GM21723 (cell line): ENCODE results near the gene TBPL1.
"Not testable (repeated sequence)": the region's sequence is repeated elsewhere in the genome, so short reads cannot be mapped to it uniquely, and the experiment has no call there.

ENCODE experiments used
- ATAC-seq: cut with Tn5 transposase; IDR thresholded peaks from one replicate; pipeline ENCODE4 v1.9.1; 2021; ENCODE audit warnings: mild to moderate bottlenecking, moderate library complexity; ENCODE audit not compliant: unreplicated experiment

Gene TBPL1

DNA sequence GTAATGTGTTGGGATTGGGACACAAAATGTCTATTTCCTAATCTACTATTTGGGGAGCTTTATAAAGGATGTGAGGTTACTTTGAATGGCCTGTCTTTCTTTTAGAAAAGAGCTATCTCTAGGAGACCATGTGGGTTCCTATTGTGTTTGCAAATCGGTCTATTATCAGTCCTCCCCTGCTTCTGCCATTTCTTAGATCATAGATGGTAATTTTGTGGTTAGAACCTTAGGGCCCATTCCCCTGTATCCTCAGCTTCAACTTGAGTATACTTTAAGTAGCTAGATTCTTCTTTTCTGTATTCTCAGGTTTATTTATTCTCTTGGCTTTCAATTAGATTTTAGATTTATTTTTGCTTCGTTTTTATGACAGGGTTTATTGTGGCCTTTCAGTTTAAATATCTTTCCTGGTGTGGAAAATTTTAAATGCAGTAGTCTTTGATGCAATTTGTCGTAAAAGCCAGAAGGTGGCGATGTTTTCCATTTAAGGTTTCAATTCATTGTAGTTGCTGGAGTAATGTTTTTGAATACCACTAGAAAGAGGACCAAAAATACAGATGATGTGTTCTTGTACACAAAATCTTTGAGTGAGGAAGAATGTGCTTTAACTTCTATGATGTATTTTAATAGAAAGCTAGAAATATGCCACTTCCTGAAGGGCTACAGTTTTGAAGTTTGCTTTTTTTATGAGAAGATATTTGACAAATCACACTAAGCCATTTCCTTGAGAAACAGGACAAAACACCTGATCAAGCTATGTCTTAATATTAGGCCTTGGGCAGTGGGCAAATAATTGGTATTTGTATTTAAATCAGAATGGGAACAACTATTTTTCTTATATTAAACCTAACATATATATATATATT, 20.3 kb downstream of the TBPL1 start:
- ATAC-seq: peak; percentile 71

DNA sequence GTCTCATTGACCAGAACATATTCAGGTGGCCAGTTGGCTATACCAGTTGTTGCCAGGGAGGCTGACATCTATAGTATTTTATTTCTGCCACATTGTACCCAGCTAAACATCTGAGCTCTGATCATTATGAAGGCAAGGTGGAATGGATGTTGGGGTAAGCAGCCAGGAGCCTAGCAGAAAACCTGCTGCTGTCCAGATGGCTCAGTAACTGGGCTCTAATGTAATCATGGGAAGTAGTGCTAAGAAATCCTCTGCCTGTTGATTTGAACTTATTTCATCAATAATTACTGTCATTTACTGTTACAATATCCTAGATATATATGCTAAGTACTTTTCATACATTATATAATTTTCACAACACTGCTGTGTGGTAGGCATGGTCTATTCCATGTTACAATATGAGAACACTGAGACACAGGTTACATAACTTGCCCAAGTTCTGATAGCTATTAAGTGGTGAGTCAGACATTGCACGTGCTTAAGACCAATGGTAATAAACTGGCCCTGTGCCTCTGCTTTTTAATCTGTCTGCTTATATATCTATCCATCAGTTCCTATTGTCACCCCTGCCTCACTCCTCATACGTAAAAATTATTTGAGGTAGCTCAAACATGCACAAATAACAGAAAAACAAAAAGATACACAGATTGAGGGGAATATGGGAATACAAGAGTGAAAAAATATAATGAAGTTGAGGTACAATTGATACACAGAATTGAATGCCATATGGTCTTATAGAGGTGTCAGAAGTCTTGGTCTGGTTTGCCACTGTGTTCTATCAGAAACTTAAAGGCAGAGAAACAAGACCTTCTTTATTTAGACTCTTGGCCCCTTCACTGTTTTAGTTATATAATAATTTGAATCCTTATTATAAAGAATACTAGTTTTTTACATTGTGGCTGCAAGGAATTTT, 25.2 kb downstream of the TBPL1 start:
- ATAC-seq: peak; percentile 60

DNA sequence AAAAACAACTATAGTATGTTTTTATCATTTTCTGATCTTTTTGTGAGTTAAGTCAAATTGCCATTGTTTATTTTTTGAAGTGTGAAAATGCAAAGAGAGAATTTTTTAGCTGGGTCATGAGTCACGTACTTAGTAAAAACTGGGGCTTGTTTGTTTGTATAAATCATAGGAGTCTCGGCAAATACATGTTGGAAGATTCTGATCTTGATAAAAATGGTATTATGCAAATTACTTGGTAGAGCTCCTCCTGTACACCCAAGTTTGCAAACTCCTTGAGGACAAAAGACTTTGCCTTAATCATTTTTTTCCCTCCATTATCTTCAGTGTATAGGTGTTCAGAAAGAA, 25.8 kb downstream of the TBPL1 start:
- ATAC-seq: no peak

DNA sequence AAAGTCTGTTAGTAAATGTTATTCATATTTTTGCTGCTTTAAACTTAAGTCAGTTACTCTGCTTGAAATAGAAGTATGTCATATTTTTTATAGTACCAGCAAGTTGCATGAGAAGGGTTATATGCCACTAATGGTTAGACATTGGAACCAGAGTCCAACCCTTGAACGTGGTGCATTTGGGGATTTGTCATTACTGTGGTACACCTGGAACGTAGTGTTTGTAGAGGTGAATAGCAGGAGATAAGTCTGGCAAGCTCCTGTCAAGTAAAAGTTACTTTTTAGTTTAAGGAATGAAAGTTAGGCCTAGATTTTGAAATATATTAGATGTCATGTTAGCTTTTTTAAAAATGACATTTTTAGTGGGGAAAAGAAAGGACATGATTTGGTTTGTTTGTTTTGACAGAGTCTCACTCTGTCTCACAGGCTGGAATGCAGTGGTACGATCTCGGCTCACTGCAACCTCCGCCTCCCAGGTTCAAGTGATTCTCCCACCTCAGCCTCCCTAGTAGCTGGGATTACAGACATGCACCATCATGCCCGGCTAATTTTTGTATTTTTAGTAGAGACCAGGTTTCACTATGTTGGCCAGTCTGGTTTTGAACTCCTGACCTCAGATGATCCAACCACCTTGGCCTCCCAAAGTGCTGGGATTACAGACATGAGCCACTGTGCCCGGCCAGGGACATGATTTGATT, 26.4 kb downstream of the TBPL1 start:
- not testable (repeated sequence) for ATAC-seq

DNA sequence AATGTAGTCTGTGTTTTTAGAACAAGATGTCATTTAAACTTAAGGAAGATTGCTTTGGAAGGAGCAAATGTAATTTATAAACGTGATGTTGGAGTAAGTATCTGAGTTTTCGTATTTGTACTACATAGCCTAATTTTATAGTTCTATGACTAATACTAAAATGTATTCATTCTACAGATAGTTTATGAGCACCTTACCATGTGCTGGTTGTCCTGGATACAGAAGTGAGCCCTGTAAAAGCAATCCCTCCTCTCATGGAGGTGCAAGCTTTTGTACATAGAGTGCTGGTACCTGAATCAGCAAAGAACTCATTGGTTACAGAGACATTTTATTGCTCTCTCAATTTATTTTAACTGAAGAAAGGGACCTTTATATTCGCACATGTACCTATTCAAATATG, 27.1 kb downstream of the TBPL1 start:
- ATAC-seq: no peak

DNA sequence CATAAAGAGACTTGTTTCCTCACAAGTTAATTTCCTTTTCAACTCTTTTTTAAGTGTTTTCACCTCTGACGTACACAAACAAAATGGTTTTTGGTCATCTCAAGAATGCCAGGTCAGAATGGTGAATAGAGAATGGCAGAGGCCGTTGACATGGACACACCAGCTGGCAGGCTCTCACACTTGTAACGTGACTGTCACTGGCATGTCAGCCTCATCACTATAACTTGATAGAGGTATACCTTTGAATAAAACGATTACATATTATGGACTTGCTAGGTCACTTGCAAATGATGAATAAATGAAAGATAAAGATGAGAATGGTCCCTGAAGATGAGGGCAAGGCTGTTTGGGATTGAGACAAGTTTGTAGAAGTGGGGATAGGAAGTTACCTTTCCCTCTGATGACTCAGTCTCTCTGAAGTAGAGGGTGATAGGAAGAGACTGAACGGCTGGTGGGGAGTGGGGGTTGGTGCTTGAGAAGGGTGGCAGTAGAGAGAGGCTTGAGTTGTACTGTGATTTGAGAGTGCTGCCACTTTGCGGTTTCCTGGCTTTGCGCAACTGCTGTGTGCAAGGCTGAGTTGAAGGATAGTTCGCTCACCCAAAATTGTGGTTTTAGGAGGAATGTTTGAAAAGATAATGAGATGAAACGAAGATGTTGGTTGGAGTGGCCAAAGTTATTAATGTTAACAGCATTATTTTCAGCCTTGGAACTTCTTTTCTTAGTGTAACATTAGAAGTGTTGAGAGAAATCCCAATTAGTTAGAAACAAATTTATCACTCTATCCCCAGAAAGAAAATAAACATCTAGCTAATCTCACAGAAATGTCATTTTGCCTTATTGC, 30.3 kb downstream of the TBPL1 start:
- ATAC-seq: no peak

DNA sequence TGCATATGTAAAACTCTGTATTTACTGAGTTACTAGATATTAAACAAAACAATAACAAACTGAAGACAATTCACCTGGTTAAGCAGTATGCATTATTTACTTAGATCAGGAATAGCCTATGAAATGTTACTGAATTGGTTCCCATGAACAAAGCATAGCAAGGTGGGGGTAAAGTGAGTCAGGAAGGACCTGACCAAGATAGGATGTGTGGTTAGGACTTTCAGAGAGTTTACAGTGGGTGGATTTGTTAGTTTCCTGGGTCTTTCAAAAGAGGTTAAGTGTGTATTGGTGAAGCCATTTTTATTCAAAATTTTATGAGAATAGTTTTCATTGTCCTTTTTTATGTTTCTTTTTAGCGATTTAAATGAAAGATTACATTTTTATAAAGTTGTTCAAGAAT, 32.9 kb downstream of the TBPL1 start:
- no peak for ATAC-seq

DNA sequence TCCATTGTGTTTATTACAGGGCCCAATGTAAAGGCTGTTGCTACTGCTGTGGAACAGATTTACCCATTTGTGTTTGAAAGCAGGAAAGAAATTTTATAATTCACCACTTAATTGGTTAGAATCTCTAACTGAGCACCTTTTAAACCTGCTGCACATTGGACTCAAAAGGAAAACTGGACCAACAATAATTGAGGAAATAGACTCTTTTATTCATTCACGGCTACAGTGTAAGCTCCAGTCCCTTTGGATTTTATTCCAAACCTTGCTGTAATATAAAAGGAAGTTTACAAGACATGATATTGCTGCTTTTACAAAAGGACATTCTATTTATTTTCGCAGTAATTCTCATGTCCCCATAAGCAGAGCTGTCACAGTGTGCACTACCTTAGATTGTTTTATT, 33.9 kb downstream of the TBPL1 start:
- ATAC-seq: no peak

DNA sequence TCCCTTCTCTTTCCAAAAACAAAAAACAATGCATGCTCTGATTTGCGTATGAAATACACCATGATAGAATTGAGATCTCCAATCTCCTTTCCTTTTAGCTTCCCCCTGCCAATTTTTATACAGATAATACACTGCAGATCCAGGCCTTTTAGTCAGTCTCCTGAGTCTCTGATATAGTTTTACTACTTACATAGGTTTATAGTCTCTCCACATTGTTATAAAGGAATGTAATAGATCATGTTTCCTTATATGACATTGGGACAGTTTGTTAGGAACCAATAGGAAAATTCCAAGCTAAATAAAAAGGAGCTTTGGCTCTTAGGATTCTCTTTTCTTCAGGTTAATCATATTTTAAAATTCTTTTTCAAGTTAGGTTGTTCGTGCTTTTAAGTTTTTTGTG, 36.5 kb downstream of the TBPL1 start:
- no peak for ATAC-seq

DNA sequence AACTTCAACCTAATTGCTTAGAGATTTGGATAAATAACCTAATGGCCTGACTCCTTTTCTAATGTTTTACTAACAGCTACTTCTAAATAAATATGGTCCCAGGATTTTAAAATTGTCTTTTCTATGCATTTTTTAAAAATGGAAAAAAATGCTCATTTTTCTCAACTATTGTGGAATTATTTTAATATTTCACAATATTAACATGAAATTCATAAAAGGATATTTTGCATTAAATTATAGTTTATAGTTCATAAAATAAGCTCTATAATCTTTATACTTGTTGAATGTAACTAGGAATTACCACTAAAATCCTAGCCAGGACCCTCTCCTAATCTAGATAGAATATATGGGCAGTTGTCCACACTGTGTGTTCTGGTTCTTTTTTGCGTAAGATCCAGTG, 37.3 kb downstream of the TBPL1 start:
- no peak for ATAC-seq

DNA sequence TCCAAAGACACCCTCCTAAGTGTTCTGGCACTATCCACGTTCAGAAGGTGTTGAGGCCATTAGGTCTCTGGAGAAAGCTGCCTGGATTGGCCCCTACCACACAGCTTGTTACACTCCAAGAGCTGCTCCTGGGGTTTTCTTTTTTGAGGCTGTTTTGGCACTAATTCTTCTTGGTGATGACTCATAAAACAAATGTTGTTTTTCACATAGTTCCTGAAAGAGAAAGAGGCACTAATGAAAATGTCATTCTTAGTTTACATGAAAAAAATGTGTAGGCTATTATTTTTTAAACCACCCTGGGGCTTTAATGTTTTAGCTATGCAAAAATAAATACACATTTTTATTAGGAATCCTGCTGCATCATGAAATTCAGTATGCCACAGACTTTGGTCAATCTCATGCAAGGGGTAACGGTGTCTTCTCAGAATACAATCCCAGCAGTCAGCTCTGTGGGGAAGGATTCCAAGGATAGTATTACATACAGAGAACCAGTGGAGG, 38.1 kb downstream of the TBPL1 start:
- ATAC-seq: peak; percentile 58

DNA sequence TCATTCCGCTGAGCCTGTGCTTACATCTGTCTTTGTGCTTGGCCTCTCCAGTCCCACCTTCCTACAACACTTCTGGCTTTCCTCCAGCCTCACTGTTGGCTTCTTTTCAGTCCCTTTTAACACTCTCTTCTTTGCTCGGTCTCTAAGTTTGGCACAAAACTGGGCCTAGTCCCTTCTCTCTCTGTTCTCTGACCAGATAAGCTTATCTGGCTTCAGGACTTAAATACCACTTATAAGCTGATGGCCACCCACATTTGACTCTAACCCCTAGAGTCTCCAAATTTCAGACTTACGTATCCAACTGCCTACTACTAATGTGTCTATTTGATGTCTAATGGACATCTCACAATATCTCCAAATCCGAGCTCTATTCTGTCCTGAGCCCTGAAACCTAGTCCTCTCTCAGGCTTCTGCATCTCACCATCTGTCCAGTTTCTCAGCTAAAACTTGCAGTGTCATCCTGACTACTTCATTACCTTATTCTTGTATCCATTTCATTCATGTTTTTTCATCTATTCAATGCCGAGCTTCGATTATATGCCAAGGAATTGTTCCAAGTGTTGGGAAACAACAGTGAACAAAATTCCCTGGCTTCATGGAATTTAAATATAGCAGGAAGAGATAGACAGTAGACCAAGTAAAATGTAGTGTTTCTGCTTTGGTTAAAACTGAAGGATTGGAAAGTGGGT, 40.1 kb downstream of the TBPL1 start:
- ATAC-seq: no peak

DNA sequence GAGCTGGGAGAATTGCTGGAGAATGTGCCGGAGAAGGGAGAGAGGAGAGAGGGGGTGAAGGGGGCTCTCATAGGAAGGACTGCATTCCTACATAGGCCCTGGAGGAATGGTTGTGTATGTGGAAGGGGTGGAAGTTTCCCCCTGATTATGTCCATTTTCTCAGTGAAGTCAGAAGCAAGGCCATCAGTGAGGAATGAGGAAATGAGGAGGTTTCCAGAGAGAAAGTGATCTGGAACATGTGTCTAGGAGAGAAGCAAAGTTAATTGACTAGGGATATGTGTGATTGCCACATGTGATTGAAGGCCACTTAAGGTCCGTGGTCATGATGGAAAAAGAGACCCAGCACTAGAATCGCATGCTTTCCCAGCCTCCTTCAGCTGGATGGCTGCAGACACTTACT, 42.3 kb downstream of the TBPL1 start:
- no peak for ATAC-seq

DNA sequence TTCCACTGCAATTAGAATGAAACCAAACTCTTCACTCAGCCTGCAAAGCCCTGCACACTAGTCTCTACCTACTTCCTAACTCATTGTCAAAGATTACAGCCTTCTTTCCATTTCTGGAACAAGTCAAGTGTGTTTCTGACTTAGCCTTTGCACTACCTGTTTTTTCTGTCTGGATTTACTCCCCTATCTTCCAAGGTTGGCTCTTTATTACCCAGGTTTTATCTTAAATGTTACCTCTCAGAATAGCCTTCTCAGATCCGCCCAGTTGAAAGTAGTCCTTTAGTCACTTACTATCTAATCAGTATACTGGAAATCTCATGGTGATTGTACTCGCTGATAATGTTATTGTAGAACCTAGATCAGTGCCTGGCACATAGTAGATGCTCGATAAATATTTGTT, 42.7 kb downstream of the TBPL1 start:
- ATAC-seq: no peak

DNA sequence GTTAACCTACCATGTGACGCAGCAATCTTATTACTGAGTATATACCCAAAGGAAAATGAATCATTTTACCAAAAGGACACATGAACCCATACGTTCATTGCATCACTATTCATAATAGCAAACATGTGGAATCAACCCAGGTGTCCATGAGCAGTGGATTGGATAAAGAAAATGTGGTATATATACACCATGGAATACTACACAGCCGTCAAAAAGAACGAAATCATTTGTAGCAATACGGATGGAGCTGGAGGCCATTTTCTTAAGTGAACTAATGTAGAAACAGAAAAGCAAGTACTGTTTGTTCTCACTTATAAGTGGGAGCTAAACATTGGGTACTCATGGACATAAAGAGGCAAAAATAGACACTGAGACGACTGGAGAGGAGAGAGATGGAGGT, 44.2 kb downstream of the TBPL1 start:
- ATAC-seq: no peak

DNA sequence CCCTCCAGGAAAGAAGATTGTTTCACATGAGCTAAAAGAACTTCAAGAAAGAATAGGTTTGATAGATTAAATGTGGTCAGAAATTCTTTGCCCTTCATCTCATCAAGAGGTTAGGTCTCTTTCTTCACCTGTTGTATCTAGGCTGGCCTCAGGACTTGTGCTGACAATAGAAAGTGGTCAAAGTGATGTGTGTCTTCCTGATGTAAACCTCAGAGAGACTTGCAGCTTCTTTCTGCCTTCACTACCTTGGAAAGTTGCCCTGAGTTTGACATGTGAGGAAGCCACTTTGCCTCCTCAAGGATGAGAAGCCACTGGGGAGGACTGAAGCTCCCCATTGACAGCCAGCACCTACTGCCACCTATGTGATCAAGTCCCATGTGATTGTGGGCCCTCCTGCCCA, 46.3 kb downstream of the TBPL1 start:
- no peak for ATAC-seq

DNA sequence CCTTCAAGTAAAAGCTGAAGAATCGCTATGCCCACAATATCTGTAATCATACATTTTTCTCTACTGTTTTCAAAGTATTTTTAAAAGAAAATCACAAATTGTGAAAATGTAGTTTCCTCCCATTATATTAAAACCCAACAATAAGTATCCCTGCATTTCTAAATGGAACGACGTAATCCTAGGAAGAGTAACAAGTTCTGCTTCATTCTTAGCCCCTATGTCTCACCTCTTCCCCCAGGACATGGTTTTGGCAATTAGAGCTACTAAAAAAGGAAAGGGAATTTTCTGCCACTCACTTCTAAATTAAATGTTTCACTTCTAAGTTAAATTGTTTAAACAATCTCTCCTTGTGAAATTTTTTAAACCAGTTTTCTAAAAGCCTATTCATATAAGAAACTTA, 47.4 kb downstream of the TBPL1 start:
- no peak for ATAC-seq

DNA sequence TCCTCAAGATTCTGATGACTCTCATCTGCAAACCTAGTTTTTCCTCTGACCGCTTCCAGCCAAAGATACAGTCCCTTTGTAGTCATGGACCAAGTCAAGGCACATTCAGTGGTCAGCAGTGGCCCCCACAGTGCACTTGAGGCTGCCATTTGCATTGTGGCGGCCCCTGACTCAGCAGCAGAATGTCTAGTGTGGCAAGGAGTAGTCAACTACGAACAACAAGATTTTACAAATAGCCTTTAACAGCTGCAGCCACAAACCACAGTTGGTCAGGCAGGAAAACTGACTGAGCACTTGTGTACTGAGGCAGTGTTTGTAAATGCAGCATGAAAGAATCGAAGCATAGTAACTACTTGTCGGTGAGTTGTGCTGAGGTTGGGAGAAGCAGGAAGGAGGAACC, 49.8 kb downstream of the TBPL1 start:
- no peak for ATAC-seq

DNA sequence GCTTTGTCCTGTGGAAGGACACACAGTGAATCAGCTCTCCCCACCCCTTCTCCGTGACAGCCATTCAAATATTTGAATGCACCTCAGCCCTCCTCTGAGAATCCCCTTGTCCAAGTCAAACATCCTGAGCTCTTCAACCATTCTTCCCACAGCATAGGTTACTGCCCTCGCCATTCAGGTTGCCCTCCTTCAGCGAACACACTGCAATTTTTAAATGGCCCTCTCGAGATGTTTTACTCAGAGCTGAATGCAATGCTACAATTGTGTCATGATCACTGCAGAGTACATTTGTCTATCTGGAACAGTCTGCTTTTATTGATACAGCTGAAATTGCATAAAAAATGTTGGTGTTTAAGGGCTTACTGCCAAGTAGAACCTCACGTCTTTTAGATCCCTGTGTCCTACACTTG, 50.5 kb downstream of the TBPL1 start:
- ATAC-seq: no peak

DNA sequence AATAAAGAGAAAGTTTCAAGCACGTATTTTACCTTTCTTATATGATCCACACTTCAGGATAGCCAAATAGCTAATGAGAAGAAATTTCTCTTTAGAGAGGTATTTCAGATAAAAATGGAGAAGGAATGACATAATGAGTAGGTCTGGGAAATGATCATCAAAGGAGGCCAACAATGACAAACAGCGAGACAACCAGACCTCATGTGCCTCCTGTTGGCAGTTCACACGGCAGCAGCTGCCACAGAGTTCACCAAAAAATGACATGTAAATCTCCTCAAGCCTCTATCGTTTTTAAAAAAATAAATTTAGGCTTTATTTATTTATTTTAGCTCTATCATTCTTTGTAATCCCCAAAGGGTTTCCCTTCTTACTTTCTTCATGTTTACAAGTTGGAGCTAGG, 51.7 kb downstream of the TBPL1 start:
- ATAC-seq: no peak
